ENCODE measurements around the gene GALNT1.

DNA sequence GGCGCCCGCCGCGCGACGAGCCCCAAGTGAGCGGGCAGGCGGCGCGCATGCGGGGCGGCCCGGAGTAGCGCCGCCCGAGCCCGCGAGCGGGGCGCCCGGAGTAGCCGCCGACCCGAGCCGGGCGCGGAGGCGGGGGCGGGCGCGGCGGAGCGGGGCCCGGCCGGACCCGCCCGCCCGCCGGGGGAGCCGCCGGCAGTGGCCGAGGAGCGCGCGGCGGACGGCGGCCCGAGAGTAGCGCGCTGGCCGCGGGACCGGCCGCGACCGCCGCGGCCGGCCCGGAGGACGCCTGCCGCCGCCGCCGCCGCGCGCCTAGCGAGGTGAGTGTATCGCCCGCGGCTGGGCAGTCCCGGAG lies at the start of gene GALNT1:
- no peak for TF ChIP-seq POLR2A (IDR thresholded peaks at IDR 0.05)
- TF ChIP-seq, protein P1, sequence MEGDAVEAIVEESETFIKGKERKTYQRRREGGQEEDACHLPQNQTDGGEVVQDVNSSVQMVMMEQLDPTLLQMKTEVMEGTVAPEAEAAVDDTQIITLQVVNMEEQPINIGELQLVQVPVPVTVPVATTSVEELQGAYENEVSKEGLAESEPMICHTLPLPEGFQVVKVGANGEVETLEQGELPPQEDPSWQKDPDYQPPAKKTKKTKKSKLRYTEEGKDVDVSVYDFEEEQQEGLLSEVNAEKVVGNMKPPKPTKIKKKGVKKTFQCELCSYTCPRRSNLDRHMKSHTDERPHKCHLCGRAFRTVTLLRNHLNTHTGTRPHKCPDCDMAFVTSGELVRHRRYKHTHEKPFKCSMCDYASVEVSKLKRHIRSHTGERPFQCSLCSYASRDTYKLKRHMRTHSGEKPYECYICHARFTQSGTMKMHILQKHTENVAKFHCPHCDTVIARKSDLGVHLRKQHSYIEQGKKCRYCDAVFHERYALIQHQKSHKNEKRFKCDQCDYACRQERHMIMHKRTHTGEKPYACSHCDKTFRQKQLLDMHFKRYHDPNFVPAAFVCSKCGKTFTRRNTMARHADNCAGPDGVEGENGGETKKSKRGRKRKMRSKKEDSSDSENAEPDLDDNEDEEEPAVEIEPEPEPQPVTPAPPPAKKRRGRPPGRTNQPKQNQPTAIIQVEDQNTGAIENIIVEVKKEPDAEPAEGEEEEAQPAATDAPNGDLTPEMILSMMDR (IDR thresholded peaks at IDR 0.05) = no peak

Data from upper lobe of left lung (tissue), 4 donors.